Measurements from ENCODE around the gene LEKR1.
"Not testable (repeated sequence)": the region's sequence is repeated elsewhere in the genome, so short reads cannot be mapped to it uniquely, and the experiment has no call there.

LEKR1 gene

DNA sequence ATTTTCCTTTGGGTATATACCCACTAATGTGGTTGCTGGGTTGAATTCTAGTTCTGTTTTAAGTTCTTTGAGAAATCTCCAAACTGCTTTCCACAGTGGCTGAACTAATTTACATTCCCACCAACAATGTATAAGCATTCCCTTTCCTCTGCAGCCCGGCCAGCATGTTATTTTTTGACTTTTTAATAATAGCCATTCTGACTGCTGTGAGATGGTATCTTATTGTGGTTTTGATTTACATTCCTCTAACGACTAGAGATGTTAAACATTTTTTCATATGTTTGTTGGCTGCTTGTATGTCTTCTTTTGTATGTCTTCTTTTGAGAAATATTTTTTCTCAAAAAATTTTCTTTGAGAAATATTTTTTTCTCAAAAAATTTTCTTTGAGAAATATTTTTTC is 84.7 kb downstream of the LEKR1 start:
- DNase-seq = not testable (repeated sequence)

DNA sequence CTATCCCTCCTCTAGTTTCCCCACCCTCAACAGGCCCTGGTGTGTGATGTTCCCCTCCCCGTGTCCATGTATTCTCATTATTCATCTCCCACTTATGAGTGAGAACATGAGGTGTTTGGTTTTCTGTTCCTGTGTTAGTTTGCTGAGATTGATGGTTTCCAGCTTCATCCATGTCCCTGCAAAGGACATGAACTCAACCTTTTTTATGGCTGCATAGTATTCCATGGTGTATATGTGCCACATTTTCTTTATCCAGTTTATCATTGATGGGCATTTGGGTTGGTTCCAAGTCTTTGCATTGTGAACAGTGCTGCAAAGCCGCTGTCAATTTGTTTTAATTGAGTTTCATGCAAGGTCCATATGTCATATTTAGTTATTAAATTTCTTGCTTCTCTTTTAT is 88.1 kb downstream of the LEKR1 start:
- not testable (repeated sequence) for DNase-seq

DNA sequence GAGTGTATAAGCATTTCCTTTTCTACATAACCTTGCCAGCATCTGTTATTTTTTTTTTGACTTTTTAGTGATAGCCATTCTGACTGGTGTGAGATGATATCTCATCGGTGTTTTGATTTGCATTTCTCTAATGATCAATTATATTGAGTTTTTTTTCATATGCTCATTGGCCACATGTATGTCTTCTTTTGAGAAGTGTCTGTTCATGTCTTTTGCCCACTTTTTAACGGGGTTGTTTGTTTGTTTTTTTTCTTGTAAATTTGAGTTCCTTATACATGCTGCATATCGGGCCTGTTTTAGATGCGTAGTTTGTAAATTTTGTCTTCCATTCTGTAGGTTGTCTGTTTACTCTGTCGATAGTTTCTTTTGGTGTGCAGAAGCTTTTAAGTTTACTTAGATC is 89.2 kb downstream of the LEKR1 start:
- no peak for DNase-seq

DNA sequence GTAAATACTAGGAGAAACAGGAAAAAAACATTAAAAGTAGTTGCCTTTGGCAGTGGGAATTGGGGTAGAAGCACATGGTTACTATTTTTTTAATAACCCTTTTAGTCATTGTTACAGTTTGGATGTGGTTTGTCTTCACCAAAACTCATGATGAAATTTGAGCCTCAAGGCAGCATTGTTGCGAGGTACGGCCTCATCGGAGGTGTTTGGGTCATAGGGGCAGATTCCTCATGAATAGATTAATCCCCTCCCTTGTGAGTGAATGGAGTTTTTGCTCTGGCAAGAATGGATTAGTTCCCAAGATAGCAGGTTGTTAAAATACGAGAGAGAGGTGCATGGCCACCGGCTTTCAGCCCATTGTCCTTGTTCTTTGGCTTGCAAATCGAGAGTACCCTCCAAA is 92.6 kb downstream of the LEKR1 start:
- no peak for DNase-seq

DNA sequence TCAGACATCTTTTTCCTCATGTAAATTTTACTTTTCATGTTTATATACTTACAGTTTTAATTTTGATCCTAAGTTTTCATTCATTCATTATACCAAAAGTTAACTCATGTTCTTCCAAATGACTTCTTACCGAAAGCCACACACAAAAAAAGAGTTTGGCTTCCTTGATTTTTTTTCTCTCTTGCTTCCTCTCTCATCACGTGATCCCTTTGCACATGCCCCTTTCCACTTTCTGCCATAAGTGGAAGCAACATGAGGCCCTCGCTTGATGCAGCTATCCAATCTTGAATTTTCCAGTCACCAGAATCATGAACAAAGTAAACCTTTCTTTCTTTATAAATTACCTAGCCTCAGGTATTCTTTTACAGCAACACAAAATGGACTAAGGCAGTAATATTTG is 93.7 kb downstream of the LEKR1 start:
- no peak for DNase-seq

DNA sequence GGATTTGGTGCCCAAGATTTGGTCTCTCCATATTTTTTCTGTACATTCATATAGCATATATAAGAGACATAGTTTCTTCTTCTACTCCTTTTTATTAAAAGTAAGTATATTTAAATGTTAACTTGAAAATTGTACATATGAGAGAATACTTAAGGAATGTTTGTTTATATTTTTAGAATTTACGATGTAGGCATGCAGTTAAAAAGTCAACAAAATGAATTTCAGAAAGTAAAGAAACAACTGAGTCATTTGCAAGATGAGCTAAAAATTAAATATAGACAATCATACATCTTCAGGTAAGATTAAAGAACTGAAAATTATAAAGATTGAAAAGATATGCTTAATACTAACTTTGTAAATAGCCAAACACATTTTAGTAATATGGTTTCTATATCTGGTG is 94.2 kb downstream of the LEKR1 start:
- DNase-seq = no peak

DNA sequence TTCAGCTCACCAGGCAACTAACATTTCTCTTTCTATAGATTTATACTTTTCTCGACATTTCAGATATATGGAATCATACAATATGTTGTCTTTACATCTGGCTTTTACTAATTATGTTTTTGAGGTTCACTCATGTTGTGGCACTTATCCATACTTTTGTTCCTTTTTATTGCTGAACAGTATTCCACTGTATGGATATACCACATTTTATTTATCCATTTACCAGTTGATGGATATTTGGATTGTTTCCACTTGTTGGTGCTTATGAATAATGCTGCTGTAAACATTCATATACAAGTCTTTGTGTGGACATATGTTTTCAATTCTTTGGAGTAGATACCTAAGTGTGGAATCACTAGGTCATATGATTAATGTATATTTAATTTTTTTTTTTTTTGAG is 97.2 kb downstream of the LEKR1 start:
- DNase-seq = no peak

DNA sequence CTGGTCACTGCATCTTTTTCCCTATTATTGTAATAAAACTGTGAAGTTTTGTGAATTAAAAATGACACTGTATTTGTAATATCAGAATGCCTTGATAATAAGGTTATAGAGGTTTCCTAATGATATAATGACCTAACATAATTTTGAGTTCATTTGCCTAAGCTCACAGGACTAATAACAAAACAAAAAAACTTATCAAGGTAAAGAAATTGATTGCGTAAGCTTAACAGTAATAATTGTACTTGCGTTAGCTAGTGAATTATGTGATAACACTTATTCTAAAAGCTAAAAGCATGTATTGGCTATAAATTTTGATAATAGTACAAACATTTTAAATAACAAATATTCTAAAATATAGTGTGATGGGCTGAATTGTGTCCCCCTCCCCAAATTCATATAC is 112.6 kb downstream of the LEKR1 start:
- no peak for DNase-seq

DNA sequence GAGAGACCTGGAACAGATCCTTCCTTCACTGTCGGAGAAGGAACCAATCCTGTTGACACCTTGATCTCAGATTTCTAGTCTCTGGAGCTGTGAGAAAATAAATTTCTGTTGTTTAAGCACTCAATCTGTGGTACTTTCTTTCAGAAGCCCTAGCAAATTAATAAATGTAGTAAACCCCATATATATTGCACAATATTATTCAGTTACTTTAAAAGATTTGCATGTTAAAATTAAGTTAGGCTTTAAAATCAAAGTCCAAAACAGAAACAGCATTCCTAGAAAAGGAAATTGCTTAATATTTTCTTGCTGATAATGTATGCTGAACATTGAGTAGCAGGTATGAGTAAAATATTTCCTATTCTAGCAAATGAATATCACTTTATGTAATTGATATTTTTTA is 113.2 kb downstream of the LEKR1 start:
- DNase-seq = no peak

DNA sequence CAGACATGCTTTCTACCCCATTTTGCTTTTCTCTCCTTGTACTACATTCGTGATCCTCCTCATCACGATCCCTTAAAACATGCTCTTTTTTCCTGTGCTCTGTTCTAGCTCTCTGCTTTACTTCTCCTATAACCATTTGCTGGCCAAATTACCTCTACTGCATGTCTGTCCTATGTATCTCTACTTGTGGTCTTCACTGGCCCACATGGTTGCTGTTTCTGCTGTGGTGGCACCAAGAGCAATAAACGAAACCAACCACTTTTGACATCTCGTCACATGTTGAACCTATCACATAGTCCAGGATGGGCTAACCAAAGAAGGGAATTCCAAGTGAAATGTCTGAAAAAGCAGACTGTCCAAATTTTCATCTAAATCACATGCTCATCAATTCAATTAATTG is 115.2 kb downstream of the LEKR1 start:
- no peak for DNase-seq

DNA sequence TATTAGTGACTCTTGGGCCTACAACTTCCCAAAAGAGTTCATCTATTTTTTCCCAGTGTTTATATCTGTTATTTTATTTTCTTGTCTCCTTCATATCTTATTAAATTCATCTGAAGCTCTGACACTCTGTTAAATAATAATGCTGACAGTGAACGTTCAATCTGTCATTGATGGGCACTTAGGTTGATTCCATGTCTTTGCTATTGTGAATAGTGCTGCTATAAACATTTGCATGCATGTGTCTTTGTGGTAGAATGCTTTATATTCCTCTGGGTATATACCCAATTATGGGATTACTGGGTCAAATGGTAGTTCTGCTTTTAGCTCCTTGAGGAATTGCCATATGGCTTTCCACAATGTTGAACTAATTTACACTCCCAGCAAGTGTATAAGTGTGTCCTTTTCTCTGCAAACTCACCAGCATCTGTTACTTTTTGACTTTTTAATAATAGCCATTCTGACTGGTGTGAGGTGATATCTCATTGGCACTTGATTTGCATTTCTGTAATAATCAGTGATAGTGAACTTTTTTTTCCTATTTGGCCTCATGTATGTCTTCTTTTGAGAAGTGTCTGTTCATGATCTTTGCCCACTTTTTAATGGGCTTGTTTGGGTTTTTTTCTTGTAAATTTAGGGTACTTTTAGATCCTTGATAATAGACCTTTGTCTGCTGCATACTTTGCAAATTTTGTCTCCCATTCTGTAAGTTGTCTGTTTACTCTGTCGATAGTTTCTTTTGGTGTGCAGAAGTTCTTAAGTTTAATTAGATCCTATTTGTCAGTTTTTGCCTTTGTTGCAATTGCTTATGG is 122.5 kb downstream of the LEKR1 start:
- DNase-seq = no peak

DNA sequence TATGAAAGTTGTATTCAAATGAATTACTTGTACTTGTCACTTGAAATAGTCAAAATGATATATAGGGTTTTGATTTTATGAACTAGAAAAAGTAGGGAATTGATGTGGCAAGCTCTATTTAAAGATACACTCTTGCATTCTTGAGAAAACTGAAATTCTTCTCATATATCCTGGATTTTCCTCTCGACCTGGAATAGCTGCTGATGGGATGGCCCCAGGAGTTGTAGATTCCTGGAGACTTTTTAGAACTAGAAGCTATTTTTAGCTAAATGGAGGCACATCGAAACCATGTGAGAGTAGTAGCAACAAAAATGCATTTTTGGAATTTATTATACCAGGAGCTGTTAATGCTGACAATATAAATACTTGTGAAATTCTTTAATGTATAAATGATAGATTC is 125.9 kb downstream of the LEKR1 start:
- no peak for DNase-seq

DNA sequence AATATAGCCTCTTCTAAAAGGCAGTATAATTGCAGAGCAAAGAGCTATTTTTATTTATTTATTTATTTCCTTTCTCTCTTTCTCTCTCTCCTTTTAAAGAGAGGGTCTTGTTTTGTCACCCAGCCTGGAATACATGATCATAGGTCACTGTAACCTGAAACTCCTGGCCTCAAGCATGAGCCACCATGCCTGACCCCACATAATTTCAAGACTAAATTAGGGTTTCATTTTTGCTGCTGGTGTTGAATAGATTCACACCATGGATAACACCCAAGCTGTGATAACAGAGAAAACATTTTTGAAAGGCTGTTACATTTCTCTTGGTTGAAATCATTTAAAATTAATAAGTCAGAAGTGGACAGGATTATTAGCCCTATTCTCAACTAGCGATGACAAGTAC is 131.6 kb downstream of the LEKR1 start:
- no peak for DNase-seq

DNA sequence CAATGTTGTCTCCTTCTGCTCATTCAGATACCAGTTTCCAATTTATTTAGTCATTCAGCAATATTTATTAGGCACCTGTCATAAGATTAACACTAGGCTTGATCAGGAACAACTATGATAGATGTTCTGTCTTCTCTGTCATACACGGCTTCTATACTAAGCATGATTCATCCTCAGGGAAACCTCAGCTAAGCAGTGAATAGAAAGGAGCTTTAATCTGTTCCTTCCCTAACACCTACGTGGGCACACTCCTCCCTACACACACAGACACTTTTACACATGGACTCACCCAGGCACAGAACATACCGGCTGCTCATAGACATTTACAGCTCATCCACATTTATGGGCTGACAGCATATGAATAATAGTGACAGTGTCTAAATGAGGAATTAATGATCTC is 136.9 kb downstream of the LEKR1 start:
- no peak for DNase-seq

DNA sequence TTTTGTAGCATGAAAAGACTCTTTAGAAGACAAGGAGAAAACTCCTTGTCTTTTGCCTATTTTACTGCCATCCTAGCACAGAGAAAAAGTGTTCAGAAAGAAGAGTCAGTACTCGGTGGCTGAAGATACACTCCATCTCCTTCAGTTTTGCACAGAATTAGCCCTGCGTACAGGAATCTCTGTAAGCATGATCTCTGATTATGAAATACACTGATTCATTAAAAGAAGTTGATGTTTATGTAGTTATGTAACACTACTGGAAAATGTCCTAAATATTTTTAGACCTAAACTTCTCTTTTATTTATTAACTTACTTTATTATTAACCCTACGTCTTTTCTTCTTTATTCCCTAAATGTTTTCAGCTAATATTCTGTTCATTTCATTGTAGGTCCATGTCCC is 138.4 kb downstream of the LEKR1 start:
- DNase-seq = no peak

DNA sequence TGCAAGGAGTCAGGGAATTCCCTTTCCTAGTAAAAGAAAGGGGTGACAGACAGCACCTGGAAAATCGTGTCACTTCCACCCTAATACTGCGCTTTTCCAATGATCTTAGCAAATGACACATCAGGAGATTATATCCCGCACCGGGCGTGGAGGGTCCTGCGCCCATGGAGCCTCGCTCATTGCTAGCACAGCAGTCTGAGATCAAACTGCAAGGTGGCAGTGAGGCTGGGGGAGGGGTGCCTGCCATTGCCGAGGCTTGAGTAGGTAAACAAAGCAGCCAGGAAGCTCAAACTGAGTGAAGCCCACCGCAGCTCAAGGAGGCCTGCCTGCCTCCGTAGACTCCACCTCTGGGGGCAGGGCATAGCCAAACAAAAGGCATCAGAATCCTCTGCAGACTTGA is 140.2 kb downstream of the LEKR1 start:
- not testable (repeated sequence) for DNase-seq

DNA sequence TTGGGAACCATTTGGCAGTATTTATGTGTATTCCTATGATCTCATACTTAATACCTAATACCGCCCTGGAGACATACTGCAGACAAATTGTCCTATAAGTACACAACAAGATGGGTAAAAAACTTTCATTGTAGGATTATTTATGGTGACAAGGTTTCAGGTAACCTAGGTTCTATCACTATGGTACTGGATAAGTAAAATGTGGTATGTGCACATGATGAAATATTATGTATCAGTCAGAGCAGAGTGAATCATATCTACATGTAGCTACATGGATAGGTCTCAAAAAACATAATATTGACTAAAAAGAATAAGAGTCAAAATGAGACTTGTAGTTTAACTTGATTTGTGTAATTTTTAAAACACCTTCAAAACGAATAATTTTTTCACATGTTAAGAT is 147.8 kb downstream of the LEKR1 start:
- no peak for DNase-seq

DNA sequence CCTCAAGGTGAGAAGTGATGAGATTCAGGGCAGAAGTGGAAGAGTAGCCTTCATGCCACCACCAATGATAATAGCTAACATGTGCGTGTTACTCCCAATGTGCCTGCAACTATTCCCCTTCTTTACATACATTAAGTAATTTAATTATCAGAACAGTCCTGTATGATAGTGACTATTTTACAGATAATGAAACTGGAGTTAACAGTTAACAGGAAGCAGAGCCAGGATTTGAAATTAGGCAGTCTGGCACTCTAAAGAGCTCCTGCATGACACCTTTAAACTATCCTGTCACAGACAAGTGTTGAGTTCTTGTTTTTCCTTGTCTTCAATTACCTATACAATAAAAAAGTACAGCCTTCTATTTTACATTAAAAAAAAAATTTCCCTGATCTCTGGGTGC is 148.8 kb downstream of the LEKR1 start:
- no peak for DNase-seq

DNA sequence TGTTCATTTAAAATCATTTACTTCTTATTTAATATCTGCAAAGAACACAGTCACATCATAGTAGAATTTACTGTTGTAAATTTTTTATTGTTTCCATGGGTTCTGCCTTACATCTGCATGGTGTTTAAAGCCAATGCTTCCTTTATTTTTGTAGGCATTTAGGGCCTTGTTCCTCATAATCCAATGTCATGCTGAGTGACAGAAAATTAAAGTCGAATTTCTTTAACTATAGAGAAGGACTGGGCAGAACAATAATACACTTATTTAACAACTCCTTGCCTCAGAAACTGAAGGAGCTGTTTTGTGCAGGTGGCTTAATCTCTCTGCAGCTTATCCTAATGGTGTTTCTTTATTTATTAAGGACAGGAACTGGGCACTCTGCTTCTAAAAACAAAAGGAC is 149.6 kb downstream of the LEKR1 start:
- no peak for DNase-seq

DNA sequence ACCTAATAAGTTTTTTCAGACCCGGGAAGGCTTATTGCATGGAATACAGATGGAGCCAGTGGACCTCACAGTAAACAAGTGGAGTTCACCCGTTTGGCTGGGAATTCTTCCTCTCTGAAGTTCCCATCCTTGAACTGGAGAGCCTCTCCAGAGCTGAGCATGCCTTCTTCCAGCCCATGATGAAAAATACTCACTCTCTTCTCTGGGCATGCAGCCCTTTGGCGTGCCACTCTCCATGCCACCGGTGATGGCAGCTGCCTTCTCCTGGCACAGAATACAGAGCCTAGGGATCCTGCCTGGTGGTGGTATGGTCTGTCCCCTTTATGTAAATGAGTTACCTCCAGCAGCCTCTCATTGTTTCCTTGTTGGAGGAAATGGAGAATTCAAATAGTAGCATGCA is 150.8 kb downstream of the LEKR1 start:
- no peak for DNase-seq

DNA sequence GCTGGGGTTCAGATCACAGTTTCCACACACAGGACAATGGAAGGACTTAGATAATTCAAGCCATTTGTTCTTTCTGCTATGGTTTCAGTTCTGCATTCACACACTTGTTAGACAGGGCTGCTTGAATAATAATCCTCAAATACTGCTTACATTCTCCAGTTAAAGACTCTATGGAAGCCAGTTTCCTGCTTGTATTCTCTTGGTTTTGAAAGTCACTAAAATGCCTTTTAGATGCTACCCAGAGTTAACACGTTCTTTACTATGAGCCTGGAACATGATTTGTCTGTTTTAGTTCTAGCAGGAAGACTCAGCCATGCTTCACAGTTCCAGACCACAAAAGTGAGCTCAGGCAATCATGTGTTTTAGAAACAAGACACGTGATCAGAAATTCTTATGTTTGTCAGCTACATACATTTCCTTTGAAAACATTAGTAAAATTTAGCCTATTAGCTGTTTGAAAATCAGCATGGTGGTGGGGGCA is 152.4 kb downstream of the LEKR1 start:
- no peak for DNase-seq

DNA sequence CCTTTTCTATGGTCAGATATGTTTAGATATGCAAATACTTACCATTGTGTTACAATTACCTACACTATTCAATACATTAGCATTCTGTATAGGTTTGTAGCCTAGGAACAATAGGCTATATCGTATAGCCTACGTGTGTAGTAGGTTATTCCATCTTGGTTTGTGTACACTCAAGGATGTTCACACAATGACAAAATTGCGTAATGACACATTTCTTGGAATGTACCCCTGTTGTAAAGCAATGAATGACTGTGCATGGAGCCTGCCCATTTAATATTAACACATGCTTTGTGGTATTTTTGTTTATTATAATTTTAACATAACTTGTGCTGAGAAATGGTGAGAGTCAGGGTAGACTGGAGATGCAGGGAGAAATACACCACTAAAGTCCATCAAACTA is 154.9 kb downstream of the LEKR1 start:
- no peak for DNase-seq

DNA sequence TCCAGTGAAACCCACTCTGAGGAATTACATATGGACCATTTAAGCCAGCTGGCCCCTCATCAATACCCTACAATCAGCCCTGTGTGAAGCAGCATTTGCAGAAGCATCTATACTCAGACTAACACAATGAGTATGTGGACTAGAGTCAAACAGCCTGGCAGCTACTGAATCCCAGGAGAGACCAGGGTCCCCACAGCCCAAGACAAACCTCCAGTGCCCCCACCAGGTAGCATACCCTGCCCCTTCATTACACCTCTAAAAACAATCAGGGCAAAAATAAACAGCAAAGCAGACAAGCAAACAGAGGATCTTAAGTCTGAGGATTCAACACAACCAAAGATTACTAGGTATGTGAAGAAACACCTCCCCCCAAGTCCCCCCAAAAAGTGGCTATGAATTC is 157.4 kb downstream of the LEKR1 start:
- DNase-seq = no peak

DNA sequence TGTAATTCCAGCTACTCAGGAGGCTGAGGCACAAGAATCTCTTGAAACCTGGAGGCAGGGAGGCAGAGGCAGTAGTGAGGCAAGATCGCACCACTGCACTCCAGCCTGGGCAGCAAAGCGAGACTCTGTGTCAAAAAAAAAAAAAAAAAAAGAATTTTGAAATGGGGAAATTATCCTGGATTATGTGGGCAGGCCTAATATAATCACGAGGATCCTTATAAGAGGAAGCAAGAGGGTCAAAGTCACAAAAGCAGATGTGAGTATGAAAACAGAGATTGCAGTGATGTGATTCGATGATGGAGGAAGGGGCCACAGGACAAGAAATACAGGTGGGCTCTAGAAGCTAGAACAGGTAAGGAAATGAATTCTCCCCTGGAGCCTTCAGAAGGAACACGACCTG is 159.6 kb downstream of the LEKR1 start:
- DNase-seq = no peak

DNA sequence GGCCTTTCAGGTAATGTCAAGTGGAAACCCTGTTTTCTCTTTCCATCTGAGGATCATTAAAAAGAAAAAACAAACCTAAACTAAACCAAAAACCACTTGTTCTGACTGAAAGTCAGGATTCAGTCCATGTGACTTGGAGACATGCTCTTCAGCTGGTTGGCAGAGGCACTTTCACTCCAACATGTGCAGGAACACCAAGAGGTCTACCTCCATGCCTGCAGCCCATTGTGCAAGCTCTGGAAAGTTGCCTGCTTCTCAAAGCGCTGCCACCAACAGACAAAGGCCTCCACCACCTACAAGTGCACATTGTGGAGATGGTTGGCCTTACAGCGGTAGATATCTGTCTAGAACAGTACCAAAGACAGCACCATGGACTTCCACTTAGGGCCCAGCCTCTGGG is 161.8 kb downstream of the LEKR1 start:
- DNase-seq = no peak
